ENCODE measurements around the gene TMEM238L.

Gene TMEM238L

GRCh38 chr17:10748531-10749181, 55.2 kb downstream of the TMEM238L start:
- DNase-seq = no peak

- DNase-seq = no peak
These were observed 58.7 kb downstream of the TMEM238L start for GRCh38 chr17:10745231-10745630.

Data from amygdala (tissue), 56 donors.